ENCODE results near the gene ZNF844.

- TF ChIP-seq EZH2phosphoT487 (IDR thresholded peaks at IDR 0.05; ENCODE audit: borderline replicate concordance), result no peak
- TF ChIP-seq CTCF (conservative IDR thresholded peaks at IDR 0.05; ENCODE audit: low read length), result no peak
Observed at GRCh38 chr19:12042893-12043292, 21.6 kb upstream of the ZNF844 start.

All from Loucy (cell line).